Endothelial cell of umbilical vein (primary cell): ENCODE results near the gene CRAT. TPM values are rescaled to one million over a fixed set of nuclear protein-coding genes. Genes with fewer than 3 reads are reported as not detected.

Source experiments
- BruUV-seq: library from RNA; stranded (reverse); fragments of 400-500 nt; replicated peaks from 2 replicates; lab custom pipeline; 2021; lab: Mats Ljungman, UMichigan
- CTCF ChIA-PET: fragments of 300-600, 350-600 bp; sonication (Branson Sonifier 250); formaldehyde crosslinking; loops from one replicate; lab custom pipeline; 2021; ENCODE audit warnings: antibody characterized with exemption, inconsistent platforms; lab: Charles Lee
- POLR2A ChIA-PET: fragments of 300-600, 350-600 bp; sonication (Branson Sonifier 250); formaldehyde crosslinking; loops from one replicate; lab custom pipeline; 2021; ENCODE audit warnings: antibody characterized with exemption, inconsistent platforms; lab: Charles Lee
- DNase-seq: peaks from one replicate; pipeline ENCODE4 v3.0.0-alpha.2; 2011; ENCODE audit warnings: low read depth, low spot score
- FAIRE-seq: peaks from 2 replicates; lab custom pipeline; 2011; peaks lifted over from hg19 to GRCh38; lab: Jason Lieb, UNC
- H2AFZ ChIP-seq: 2 replicates; pipeline ENCODE4 v1.6.0; 2012; ENCODE audit warnings: low read depth, low read length, control low read depth, inconsistent platforms
- H3K27ac ChIP-seq: 2 replicates; pipeline ENCODE4 v1.5.1; 2011; ENCODE audit warnings: low read depth, mild to moderate bottlenecking, control low read depth, low read length, moderate library complexity; ENCODE audit not compliant: insufficient read depth
- H3K27me3 ChIP-seq, 2 experiments: 2 replicates each; pipeline versions ENCODE4 v1.6.0 to v1.6.1; 2011; ENCODE audit warnings: low read length in 2 of 2, mixed read lengths in 1 of 2; ENCODE audit not compliant: control insufficient read depth in 2 of 2, insufficient read depth in 2 of 2
- H3K36me3 ChIP-seq, 2 experiments: 2 replicates in 1 of 2; 3 replicates in 1 of 2; pipeline ENCODE4 v1.5.1; 2011; ENCODE audit warnings: low read length in 2 of 2, mild to moderate bottlenecking in 1 of 2, moderate library complexity in 1 of 2; ENCODE audit not compliant: control insufficient read depth in 2 of 2, insufficient read depth in 2 of 2; ENCODE audit errors: extremely low read depth in 1 of 2
- H3K4me1 ChIP-seq: 3 replicates; pipeline ENCODE4 v1.5.1; 2011; ENCODE audit warnings: mild to moderate bottlenecking, low read length; ENCODE audit not compliant: control insufficient read depth, insufficient read depth; ENCODE audit errors: extremely low read depth
- H3K4me2 ChIP-seq: 2 replicates; pipeline ENCODE4 v1.6.1; 2011; ENCODE audit warnings: low read length, control low read depth, mixed read lengths; ENCODE audit not compliant: insufficient read depth
- H3K4me3 ChIP-seq, 3 experiments: fragments of 200-600 bp in 1 of 3; sonication (generic), shearing (Covaris generic) in 1 of 3; replicated peaks in 1 of 3; 2 replicates each; pipeline ENCODE4 v1.5.1; 2011 to 2016; ENCODE audit warnings: control low read depth in 3 of 3, low read length in 3 of 3, mild to moderate bottlenecking in 2 of 3, inconsistent platforms in 1 of 3, low read depth in 1 of 3, moderate library complexity in 1 of 3; ENCODE audit not compliant: insufficient read depth in 1 of 3
- H3K79me2 ChIP-seq: 2 replicates; pipeline ENCODE4 v1.6.0; 2012; ENCODE audit warnings: low read length, inconsistent platforms; ENCODE audit not compliant: control insufficient read depth, insufficient read depth
- H3K9ac ChIP-seq: replicated peaks from 2 replicates; pipeline ENCODE3; 2011; ENCODE audit warnings: low read length, control low read depth; ENCODE audit not compliant: insufficient read depth; ENCODE audit errors: extremely low read depth
- H3K9me1 ChIP-seq: replicated peaks from 3 replicates; pipeline ENCODE4 v1.6.0; 2011; ENCODE audit warnings: mild to moderate bottlenecking, low read length; ENCODE audit not compliant: control insufficient read depth, insufficient read depth; ENCODE audit errors: extremely low read depth
- H3K9me3 ChIP-seq: replicated peaks from 2 replicates; pipeline ENCODE4 v1.5.1; 2012; ENCODE audit warnings: low read length, inconsistent platforms; ENCODE audit not compliant: control insufficient read depth, insufficient read depth
- H4K20me1 ChIP-seq: replicated peaks from 2 replicates; pipeline ENCODE3; 2011; ENCODE audit warnings: mild to moderate bottlenecking, low read length; ENCODE audit not compliant: control insufficient read depth, insufficient read depth; ENCODE audit errors: extremely low read depth
- CTCF ChIP-seq, 2 donors: IDR thresholded peaks; 1 replicate in 1 of 2; 2 replicates in 1 of 2; pipeline ENCODE4 v1.5.1; 2011; ENCODE audit warnings: low read length in 2 of 2, mild to moderate bottlenecking in 2 of 2, moderate library complexity in 2 of 2, control low read depth in 1 of 2, inconsistent platforms in 1 of 2, low read depth in 1 of 2; ENCODE audit not compliant: insufficient read depth in 1 of 2; ENCODE audit errors: extremely low read depth in 1 of 2
- EZH2 ChIP-seq: IDR thresholded peaks from 2 replicates; pipeline ENCODE4 v1.6.1; 2012; ENCODE audit warnings: borderline replicate concordance, low read depth, mild to moderate bottlenecking, moderate library complexity, low read length, inconsistent platforms; ENCODE audit not compliant: severe bottlenecking
- FOS ChIP-seq: IDR thresholded peaks from 2 replicates; pipeline ENCODE4 v1.6.1; 2011; ENCODE audit warnings: mild to moderate bottlenecking, low read length, moderate library complexity, borderline replicate concordance; ENCODE audit not compliant: insufficient read depth
- GATA2 ChIP-seq: IDR thresholded peaks from 2 replicates; pipeline ENCODE4 v1.7.0; 2011; ENCODE audit warnings: low read depth, mild to moderate bottlenecking, moderate library complexity, mixed read lengths, low read length; ENCODE audit not compliant: insufficient read length, insufficient read depth
- MAX ChIP-seq: IDR thresholded peaks from 2 replicates; pipeline ENCODE4 v1.6.1; 2011; ENCODE audit not compliant: insufficient read depth, insufficient read length
- MYC ChIP-seq: IDR thresholded peaks from one replicate; pipeline ENCODE4 v1.6.1; 2011; ENCODE audit warnings: mild to moderate bottlenecking, low read depth, low read length
- POLR2A ChIP-seq: IDR thresholded peaks from 2 replicates; pipeline ENCODE4 v1.6.1; 2012; ENCODE audit warnings: low read depth, mild to moderate bottlenecking, control low read depth, low read length
- POLR2AphosphoS5 ChIP-seq: IDR thresholded peaks from 2 replicates; pipeline ENCODE4 v1.6.1; 2012; ENCODE audit warnings: low read depth, mild to moderate bottlenecking, control low read depth, low read length, moderate library complexity; ENCODE audit not compliant: insufficient read depth
- dilution Hi-C: fragments of 300-500 bp; cut with MboI; formaldehyde crosslinking; loops from one replicate; pipeline ENCODE4 v1.15.0; 2019; ENCODE audit warnings: low sequenced_read_pairs; ENCODE audit not compliant: extremely low pct_ligation_motif_present
- intact Hi-C: fragments of 100-400 bp; cut with micrococcal nuclease; formaldehyde crosslinking; loops from one replicate; pipeline ENCODE4 v1.10.0; 2022
- polyA plus RNA-seq, 4 experiments: library from polyadenylated mRNA; depleted of rRNA in 3 of 4; stranded (reverse) in 3 of 4; unstranded in 1 of 4; fragments of >200 nt; gene quantifications; 2 replicates each; pipeline versions ENCODE4 v1.2.1 to v1.2.3, GENCODE V29; 2011 to 2012; ENCODE audit warnings: missing spikeins in 1 of 4
- total RNA-seq: library from RNA; stranded (reverse); gene quantifications from 2 replicates; pipeline ENCODE4 v1.2.3, GENCODE V29; 2021

The CRAT gene
- total and polyA plus RNA-seq, 2 donors (not counting 3 experiments of a cell fraction or from before 2014, with no cell fraction given): 34.2 to 55.3 TPM

GRCh38 chr9:129102791-129103594, 7.6 kb downstream of the CRAT start:
- no peaks in the 10 kb centered on the region for H3K27me3 ChIP-seq
- FAIRE-seq: peak; percentile 73
- intact Hi-C loops: no loop called here
- no TSS peak for BruUV-seq
- POLR2A ChIA-PET: no interaction called here
- no peaks in the 10 kb centered on the region for H4K20me1 ChIP-seq
- H3K4me2 ChIP-seq: no peak overlapping the region
- H2AFZ ChIP-seq: no peak overlapping the region
- no peaks in the 10 kb centered on the region for H3K4me1 ChIP-seq
- no peak overlapping the region for H3K4me3 ChIP-seq
- peaks cover 3% of the 10 kb centered on the region in 2 experiments for H3K36me3 ChIP-seq
- H3K27ac ChIP-seq: no peak overlapping the region
- CTCF ChIA-PET: interaction anchor here (0.6 to 1.7 kb wide), 5 partner anchors 8 to 522 kb away, joined by 3 to 8 read pairs (median 4); no protein-coding TSS in a partner anchor
- H3K9me3 ChIP-seq: no peaks in the 10 kb centered on the region
- no peaks in the 10 kb centered on the region for H3K9me1 ChIP-seq
- DNase-seq: peak; percentile 27
- dilution Hi-C loops: no loop called here
- TF ChIP-seq EZH2 (no peak), CTCF (IDR thresholded peaks at IDR 0.05; ENCODE audit: extremely low read depth in 1 of 2, insufficient read depth in 1 of 2, low read depth in 1 of 2, low read length in 2 of 2) (peak; percentile 45 to 68)
- H3K79me2 ChIP-seq: no peaks in the 10 kb centered on the region
- H3K9ac ChIP-seq: no peak overlapping the region

GRCh38 chr9:129102095-129102525, 8.5 kb downstream of the CRAT start:
- no peaks in the 10 kb centered on the region for H3K9me1 ChIP-seq
- ChIA-PET POLR2A (no interaction called here), CTCF (no interaction called here)
- intact Hi-C loops (no loop called here), dilution Hi-C loops (no loop called here)
- TF ChIP-seq MAX (no peak), GATA2 (no peak), CTCF (IDR thresholded peaks at IDR 0.05; ENCODE audit: extremely low read depth in 1 of 2, insufficient read depth in 1 of 2, low read depth in 1 of 2, low read length in 2 of 2) (no peak), FOS (no peak), MYC (no peak), POLR2A (no peak), POLR2AphosphoS5 (no peak)
- H3K4me2 ChIP-seq: no peak overlapping the region
- H3K9me3 ChIP-seq: no peaks in the 10 kb centered on the region
- no peaks in the 10 kb centered on the region for H3K79me2 ChIP-seq
- BruUV-seq: no TSS peak
- H3K9ac ChIP-seq: no peak overlapping the region
- no peak overlapping the region for H2AFZ ChIP-seq
- H3K27me3 ChIP-seq: no peaks in the 10 kb centered on the region
- FAIRE-seq (no peak), DNase-seq (no peak)
- no peaks in the 10 kb centered on the region for H3K4me1 ChIP-seq
- H4K20me1 ChIP-seq: no peaks in the 10 kb centered on the region
- peaks cover 0 to 1% of the 10 kb centered on the region in 2 experiments for H3K36me3 ChIP-seq
- no peak overlapping the region for H3K4me3 ChIP-seq
- H3K27ac ChIP-seq: no peak overlapping the region
